ENCODE data around the gene NPB.

The NPB gene

GRCh38 chr17:81912441-81913309 is 10.6 kb downstream of the NPB start:
- ATAC-seq (ENCODE audit: low read depth) (peak; percentile 53), DNase-seq (ENCODE audit: low spot score) (peak; percentile 91)
- Histone ChIP-seq H3K27ac (ENCODE audit: poor library complexity, severe bottlenecking) (peak overlapping the region; percentile 46), H3K36me3 (ENCODE audit: low read depth) (peaks cover 63% of the 10 kb centered on the region), H3K4me3 (ENCODE audit: severe bottlenecking) (no peak overlapping the region), H3K9me3 (ENCODE audit: severe bottlenecking) (no peaks in the 10 kb centered on the region), H3K4me1 (ENCODE audit: insufficient read depth, poor library complexity, severe bottlenecking) (peaks cover 29% of the 10 kb centered on the region), H3K27me3 (ENCODE audit: insufficient read depth, poor library complexity, severe bottlenecking) (no peaks in the 10 kb centered on the region)
- TF ChIP-seq CTCF (IDR thresholded peaks at IDR 0.05; ENCODE audit: poor library complexity, severe bottlenecking): peak; percentile 27

- peaks cover 54% of the 10 kb centered on the region for H3K36me3 ChIP-seq (ENCODE audit: low read depth)
- peaks cover 29% of the 10 kb centered on the region for H3K4me1 ChIP-seq (ENCODE audit: insufficient read depth, poor library complexity, severe bottlenecking)
- peak overlapping the region; percentile 46 for H3K27ac ChIP-seq (ENCODE audit: poor library complexity, severe bottlenecking)
Measured at GRCh38 chr17:81913394-81914102, 11.5 kb downstream of the NPB start.

GRCh38 chr17:81914103-81914850 is 12.2 kb downstream of the NPB start:
- no peak for ATAC-seq (ENCODE audit: low read depth)

More at GRCh38 chr17:81913394-81914102, 11.5 kb downstream of the NPB start:
- TF ChIP-seq CTCF (IDR thresholded peaks at IDR 0.05; ENCODE audit: poor library complexity, severe bottlenecking): no peak
- no peak overlapping the region for H3K4me3 ChIP-seq (ENCODE audit: severe bottlenecking)
- H3K9me3 ChIP-seq (ENCODE audit: severe bottlenecking): no peaks in the 10 kb centered on the region
- H3K27me3 ChIP-seq (ENCODE audit: insufficient read depth, poor library complexity, severe bottlenecking): no peaks in the 10 kb centered on the region
- DNase-seq (ENCODE audit: low spot score) (no peak), ATAC-seq (ENCODE audit: low read depth) (no peak)

GRCh38 chr17:81915331-81915730 is 13.3 kb downstream of the NPB start:
- no peak for TF ChIP-seq CTCF (IDR thresholded peaks at IDR 0.05; ENCODE audit: poor library complexity, severe bottlenecking)
- Histone ChIP-seq H3K4me3 (ENCODE audit: severe bottlenecking) (no peak overlapping the region), H3K9me3 (ENCODE audit: severe bottlenecking) (no peaks in the 10 kb centered on the region), H3K27ac (ENCODE audit: poor library complexity, severe bottlenecking) (no peak overlapping the region), H3K27me3 (ENCODE audit: insufficient read depth, poor library complexity, severe bottlenecking) (no peaks in the 10 kb centered on the region), H3K4me1 (ENCODE audit: insufficient read depth, poor library complexity, severe bottlenecking) (peaks cover 26% of the 10 kb centered on the region), H3K36me3 (ENCODE audit: low read depth) (peaks cover 46% of the 10 kb centered on the region)
- DNase-seq (ENCODE audit: low spot score) (no peak), ATAC-seq (ENCODE audit: low read depth) (no peak)

More at GRCh38 chr17:81914103-81914850, 12.2 kb downstream of the NPB start:
- no peaks in the 10 kb centered on the region for H3K9me3 ChIP-seq (ENCODE audit: severe bottlenecking)
- H3K36me3 ChIP-seq (ENCODE audit: low read depth): peaks cover 47% of the 10 kb centered on the region
- no peak overlapping the region for H3K4me3 ChIP-seq (ENCODE audit: severe bottlenecking)
- H3K27me3 ChIP-seq (ENCODE audit: insufficient read depth, poor library complexity, severe bottlenecking): no peaks in the 10 kb centered on the region
- H3K4me1 ChIP-seq (ENCODE audit: insufficient read depth, poor library complexity, severe bottlenecking): peaks cover 29% of the 10 kb centered on the region
- DNase-seq (ENCODE audit: low spot score): no peak
- H3K27ac ChIP-seq (ENCODE audit: poor library complexity, severe bottlenecking): peak overlapping the region; percentile 46
- no peak for TF ChIP-seq CTCF (IDR thresholded peaks at IDR 0.05; ENCODE audit: poor library complexity, severe bottlenecking)

Measured in RWPE2 (cell line).